Esophagus squamous epithelium (tissue), 5 donors: ENCODE measurements around the gene JRKL. TPM values are rescaled to one million over a fixed set of nuclear protein-coding genes. Genes with fewer than 3 reads are reported as not detected.

Experiments
- DNase-seq: peaks from one replicate; lab custom pipeline; 2025; lab: John Stamatoyannopoulos, UW
- H3K27ac ChIP-seq, 4 donors: fragments of 200-600 bp; sonication (generic); one replicate each; pipeline ENCODE4 v1.5.1; 2016 to 2019; ENCODE audit warnings: mild to moderate bottlenecking in 1 of 4
- H3K27me3 ChIP-seq, 4 donors: fragments of 200-600 bp; sonication (generic); 1 replicate in 3 of 4; 2 replicates in 1 of 4; pipeline versions ENCODE4 v1.5.1 to v1.6.0; 2017 to 2021; ENCODE audit warnings: antibody characterized with exemption in 1 of 4
- H3K36me3 ChIP-seq, 3 donors: fragments of 200-600 bp; sonication (generic); one replicate each; pipeline ENCODE4 v1.5.1; 2016 to 2019
- H3K4me1 ChIP-seq, 3 donors: fragments of 200-600 bp; sonication (generic); one replicate each; pipeline ENCODE4 v1.5.1; 2017 to 2019
- H3K4me3 ChIP-seq, 4 donors: fragments of 200-600 bp; sonication (generic); 1 replicate in 3 of 4; 2 replicates in 1 of 4; pipeline ENCODE4 v1.5.1; 2016 to 2019; ENCODE audit warnings: mild to moderate bottlenecking in 2 of 4, moderate library complexity in 1 of 4
- H3K9me3 ChIP-seq, 3 donors: fragments of 200-600 bp; sonication (generic); one replicate each; pipeline ENCODE4 v1.5.1; 2016 to 2019
- POLR2A ChIP-seq, 4 donors: fragments of 450-650 bp; IDR thresholded peaks; one replicate each; pipeline ENCODE4 v1.6.1; 2017; ENCODE audit warnings: antibody characterized with exemption in 4 of 4, mild to moderate bottlenecking in 4 of 4, moderate library complexity in 3 of 4
- WGBS, 2 donors: methylation state at CpG; one replicate each; pipeline ENCODE4 v1.1.5; 2018; 5-methylcytosine and 5-hydroxymethylcytosine counted together
- intact Hi-C: fragments of 100-400 bp; cut with DNase I; formaldehyde crosslinking; loops from one replicate; pipeline ENCODE4 v1.15.0; 2022
- total RNA-seq, 4 donors: library from RNA; depleted of rRNA; stranded (reverse); fragments of >200 nt; gene quantifications; one replicate each; pipeline ENCODE4 v1.1.0, GENCODE V29; 2016
- TF ChIP-seq, protein P1 (sequence below), 6 experiments: fragments of 450-650 bp in 4 of 6; fragments of 200-600 bp in 2 of 6; sonication (generic) in 2 of 6; IDR thresholded peaks; one replicate each; pipeline ENCODE4 v1.5.1; 2016 to 2019; ENCODE audit warnings: antibody characterized with exemption in 6 of 6, mild to moderate bottlenecking in 4 of 6, moderate library complexity in 4 of 6
- donor health status: DM: yes; HTN: yes; CAD: no.

Gene JRKL
- total RNA-seq, 4 donors from 2014 or later, result 4.3 to 6.1 (median 4.6) TPM

DNA sequence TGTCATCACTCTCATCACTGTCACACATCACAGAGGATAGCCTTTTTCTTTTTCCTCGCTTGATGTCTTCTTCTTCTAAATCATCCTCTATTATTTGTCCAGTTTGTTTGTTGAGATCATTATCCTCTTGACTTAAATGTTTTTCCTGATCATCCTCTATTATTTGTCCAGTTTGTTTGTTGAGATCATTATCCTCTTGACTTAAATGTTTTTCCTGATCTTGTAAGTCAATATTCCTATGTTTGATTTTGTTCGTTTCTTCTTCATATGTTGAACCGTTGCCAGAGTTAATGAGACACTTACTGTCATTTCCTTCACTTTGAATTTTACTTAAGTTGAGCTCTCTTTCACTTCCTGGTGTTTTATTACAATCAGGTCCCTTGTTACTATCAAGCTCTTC lies 5.7 kb upstream of the JRKL start:
- intact Hi-C loops, result no loop called here
- TF ChIP-seq POLR2A (IDR thresholded peaks at IDR 0.05), result no peak
- TF ChIP-seq, protein P1, sequence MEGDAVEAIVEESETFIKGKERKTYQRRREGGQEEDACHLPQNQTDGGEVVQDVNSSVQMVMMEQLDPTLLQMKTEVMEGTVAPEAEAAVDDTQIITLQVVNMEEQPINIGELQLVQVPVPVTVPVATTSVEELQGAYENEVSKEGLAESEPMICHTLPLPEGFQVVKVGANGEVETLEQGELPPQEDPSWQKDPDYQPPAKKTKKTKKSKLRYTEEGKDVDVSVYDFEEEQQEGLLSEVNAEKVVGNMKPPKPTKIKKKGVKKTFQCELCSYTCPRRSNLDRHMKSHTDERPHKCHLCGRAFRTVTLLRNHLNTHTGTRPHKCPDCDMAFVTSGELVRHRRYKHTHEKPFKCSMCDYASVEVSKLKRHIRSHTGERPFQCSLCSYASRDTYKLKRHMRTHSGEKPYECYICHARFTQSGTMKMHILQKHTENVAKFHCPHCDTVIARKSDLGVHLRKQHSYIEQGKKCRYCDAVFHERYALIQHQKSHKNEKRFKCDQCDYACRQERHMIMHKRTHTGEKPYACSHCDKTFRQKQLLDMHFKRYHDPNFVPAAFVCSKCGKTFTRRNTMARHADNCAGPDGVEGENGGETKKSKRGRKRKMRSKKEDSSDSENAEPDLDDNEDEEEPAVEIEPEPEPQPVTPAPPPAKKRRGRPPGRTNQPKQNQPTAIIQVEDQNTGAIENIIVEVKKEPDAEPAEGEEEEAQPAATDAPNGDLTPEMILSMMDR (IDR thresholded peaks at IDR 0.05), result no peak
- DNase-seq, result no peak
- Histone ChIP-seq H3K4me3 (no peak overlapping the region), H3K9me3 (no peaks in the 10 kb centered on the region), H3K4me1 (peaks cover 0 to 20% (median 6%) of the 10 kb centered on the region in 3 donors), H3K27ac (no peak overlapping the region), H3K36me3 (peaks cover 0 to 41% (median 0%) of the 10 kb centered on the region in 3 donors), H3K27me3 (no peaks in the 10 kb centered on the region)
- 70 to 84% methylated on average over 3 of the region's 3 CpGs for WGBS, 2 donors

GRCh38 chr11:96385187-96385586 lies 4.6 kb upstream of the JRKL start:
- DNase-seq, result no peak
- Histone ChIP-seq H3K4me3 (no peak overlapping the region), H3K27ac (no peak overlapping the region), H3K36me3 (peaks cover 0 to 41% (median 0%) of the 10 kb centered on the region in 3 donors), H3K4me1 (peaks cover 0 to 22% (median 6%) of the 10 kb centered on the region in 3 donors), H3K27me3 (no peaks in the 10 kb centered on the region), H3K9me3 (no peaks in the 10 kb centered on the region)
- TF ChIP-seq POLR2A (IDR thresholded peaks at IDR 0.05), result no peak
- TF ChIP-seq, protein P1 (IDR thresholded peaks at IDR 0.05), result no peak
- intact Hi-C loops, result no loop called here
- WGBS, 2 donors, result 61 to 80% methylated on average over 2 of the region's 2 CpGs

DNA sequence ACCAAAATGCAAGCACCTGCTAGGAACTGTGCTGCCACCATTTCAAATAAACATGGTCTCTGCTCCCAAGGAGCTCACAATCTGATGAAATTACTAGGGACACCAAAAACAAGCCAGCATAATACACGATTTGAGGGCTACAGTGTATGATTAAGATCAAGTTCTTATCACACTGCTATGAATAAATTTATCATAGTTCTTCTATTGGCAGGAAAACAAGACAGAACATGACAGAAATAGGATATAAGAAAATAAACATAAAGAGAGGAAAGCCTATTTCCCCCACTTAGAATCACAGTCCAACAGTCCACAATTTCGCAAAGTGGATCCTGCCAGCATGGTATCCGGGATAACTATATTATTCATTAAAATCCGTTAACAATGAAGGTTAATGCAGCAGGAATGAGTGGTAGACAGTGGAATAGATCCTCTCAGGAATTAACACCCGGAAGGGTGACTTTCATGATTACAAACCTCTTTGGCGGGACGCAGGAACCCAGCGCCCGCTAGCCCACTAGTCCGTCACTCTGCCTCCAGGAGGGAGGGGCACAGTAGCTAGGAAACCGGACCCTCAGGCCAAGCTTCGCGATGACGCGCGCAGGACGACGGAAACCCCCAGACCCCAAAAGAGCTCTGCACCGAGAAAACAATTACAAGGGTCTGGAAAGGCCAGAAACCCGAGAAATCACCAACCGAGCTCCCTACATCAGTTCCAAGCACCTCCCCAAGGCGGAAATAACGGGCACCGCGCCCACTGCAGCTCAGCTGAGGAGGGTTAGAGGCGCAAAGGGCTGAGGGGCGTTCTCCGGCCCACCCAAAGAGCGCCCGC lies 708 bp upstream of the JRKL start:
- no peak for DNase-seq
- no peak for TF ChIP-seq POLR2A (IDR thresholded peaks at IDR 0.05)
- TF ChIP-seq, protein P1 (IDR thresholded peaks at IDR 0.05), result peak in 1 of 6 experiments; percentile 1

GRCh38 chr11:96390488-96390792 lies 627 bp downstream of the JRKL start:
- TF ChIP-seq, protein P1 (IDR thresholded peaks at IDR 0.05), result no peak
- TF ChIP-seq POLR2A (IDR thresholded peaks at IDR 0.05), result no peak
- intact Hi-C loops, result no loop called here
- no peak for DNase-seq
- no peaks in the 10 kb centered on the region for H3K27me3 ChIP-seq
- H3K27ac ChIP-seq, result peak overlapping the region; percentile 90 to 96 (median 95)
- WGBS, 2 donors, result 29 to 37% methylated on average over 6 of the region's 6 CpGs
- H3K36me3 ChIP-seq, result no peaks in the 10 kb centered on the region
- H3K4me1 ChIP-seq, result peaks cover 5 to 38% (median 10%) of the 10 kb centered on the region in 3 donors
- H3K9me3 ChIP-seq, result no peaks in the 10 kb centered on the region
- peak overlapping the region; percentile 79 to 97 (median 89) for H3K4me3 ChIP-seq

More for the DNA sequence above, 708 bp upstream of the JRKL start:
- no peaks in the 10 kb centered on the region for H3K9me3 ChIP-seq
- H3K36me3 ChIP-seq, result peaks cover 0 to 6% (median 0%) of the 10 kb centered on the region in 3 donors
- peaks cover 5 to 37% (median 10%) of the 10 kb centered on the region in 3 donors for H3K4me1 ChIP-seq
- peak overlapping the region; percentile 79 to 97 (median 89) for H3K4me3 ChIP-seq
- intact Hi-C loops, result no loop called here
- H3K27ac ChIP-seq, result peak overlapping the region; percentile 90 to 96 (median 95)
- 0 to 2% methylated on average over 5 to 7 of the region's 30 CpGs for WGBS, 2 donors
- no peaks in the 10 kb centered on the region for H3K27me3 ChIP-seq

GRCh38 chr11:96391698-96392307 lies 2.0 kb downstream of the JRKL start:
- no peaks in the 10 kb centered on the region for H3K27me3 ChIP-seq
- H3K36me3 ChIP-seq, result no peaks in the 10 kb centered on the region
- DNase-seq, result no peak
- peaks cover 5 to 38% (median 10%) of the 10 kb centered on the region in 3 donors for H3K4me1 ChIP-seq
- intact Hi-C loops, result no loop called here
- no peaks in the 10 kb centered on the region for H3K9me3 ChIP-seq
- no peak for TF ChIP-seq POLR2A (IDR thresholded peaks at IDR 0.05)
- TF ChIP-seq, protein P1 (IDR thresholded peaks at IDR 0.05), result peak in 2 of 6 experiments; percentile 13 to 15
- H3K27ac ChIP-seq, result no peak overlapping the region
- WGBS, 2 donors, result 91 to 92% methylated on average over 3 of the region's 3 CpGs
- no peak overlapping the region for H3K4me3 ChIP-seq
